ENCODE data around the gene RAB9A.

Gene RAB9A

DNA sequence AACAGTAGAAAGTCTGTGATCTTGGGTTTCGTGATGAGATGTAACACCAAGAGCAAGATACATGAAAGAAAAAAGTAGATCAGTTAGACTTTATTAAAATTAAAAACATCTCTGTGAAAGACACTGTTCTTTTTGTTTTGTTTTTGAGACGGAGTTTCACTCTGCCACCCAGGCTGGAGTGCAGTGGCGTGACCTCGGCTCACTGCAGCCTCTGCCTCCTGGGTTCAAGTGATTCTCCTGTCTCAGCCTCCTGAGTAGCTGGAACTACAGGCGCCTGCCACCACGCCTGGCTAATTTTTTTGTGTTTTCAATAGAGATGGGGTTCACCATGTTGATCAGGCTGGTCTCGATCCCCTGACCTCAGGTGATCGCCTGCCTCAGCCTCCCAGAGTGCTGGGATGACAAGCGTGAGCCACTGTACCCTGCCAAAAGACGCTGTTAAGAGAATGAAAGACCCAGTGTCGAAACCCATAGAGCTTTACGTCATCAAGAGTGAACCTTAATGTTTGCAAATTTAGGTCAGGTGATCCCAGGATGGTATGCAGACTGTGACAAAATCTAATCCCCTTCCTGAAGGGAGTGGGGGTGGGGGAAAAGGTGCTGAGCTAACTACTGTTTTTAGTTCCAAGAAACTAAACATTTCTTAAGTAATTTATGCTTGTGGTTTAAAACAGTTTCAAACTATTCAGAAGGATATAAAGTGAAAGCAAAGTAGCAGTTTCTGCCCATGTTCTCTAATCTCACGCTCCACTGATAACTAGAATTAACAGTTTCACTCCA lies 53.7 kb downstream of the RAB9A start:
- DNase-seq (ENCODE audit: extremely low read depth in 1 of 2, low read depth in 1 of 2) = peak in 1 of 2 donors; percentile 13

DNA sequence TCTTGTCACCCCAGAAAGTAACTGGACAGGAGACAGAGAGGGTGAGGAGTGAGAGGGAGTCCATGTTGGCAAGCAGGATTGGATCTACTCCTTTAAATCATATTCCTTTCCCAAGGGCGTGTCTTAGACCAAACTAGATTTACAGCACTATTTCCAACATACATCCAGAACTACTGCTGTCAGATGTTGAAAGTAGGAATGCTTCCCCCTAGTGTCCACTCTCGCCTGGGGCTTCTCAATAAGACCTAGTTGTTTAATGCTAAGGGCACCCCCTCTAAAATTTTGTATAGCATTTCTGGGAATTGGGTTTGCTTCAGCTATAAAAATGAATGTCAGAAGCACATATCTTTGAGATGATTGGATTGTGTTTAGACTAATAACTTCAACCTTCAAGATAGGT lies 58.9 kb downstream of the RAB9A start:
- DNase-seq (ENCODE audit: extremely low read depth in 1 of 2, low read depth in 1 of 2) = no peak

DNA sequence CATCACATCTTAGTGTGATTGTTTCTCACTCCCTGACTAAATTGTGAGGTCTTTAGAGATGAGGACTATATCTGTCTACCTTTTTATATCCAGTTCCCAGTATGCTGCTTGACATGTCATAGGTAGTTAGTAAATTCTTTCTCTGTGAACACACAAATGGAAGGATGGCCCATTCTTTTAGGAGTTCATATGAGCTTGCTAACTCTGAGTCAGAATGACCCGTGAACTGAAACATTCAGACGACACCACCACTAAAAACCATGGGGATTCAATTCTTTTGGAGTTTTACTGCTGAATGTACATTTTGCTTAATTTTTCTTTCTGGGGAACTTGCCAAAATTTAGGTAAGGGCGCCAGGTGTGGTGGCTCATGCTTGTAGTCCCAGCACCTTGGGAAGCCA lies 59.6 kb downstream of the RAB9A start:
- DNase-seq (ENCODE audit: extremely low read depth in 1 of 2, low read depth in 1 of 2) = no peak

DNA sequence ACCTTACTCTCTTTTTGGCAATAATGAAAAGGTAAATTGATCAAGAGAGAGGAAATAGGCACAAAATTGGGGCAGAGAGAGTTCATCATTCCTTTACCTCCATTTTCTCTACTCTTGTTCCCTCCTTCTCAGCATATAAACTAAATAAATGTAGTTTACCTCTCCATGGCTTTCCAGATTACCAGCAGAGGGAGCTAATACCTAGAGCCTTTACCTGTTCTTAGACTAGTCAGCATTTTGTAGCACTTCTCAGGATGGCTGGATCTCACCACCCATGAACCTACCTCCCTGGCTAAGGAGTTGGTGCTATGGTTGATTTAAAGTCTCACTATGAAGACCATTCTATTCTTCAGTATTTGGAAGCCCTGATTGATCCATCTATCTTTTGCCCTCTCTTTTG lies 61.3 kb downstream of the RAB9A start:
- no peak for DNase-seq (ENCODE audit: extremely low read depth in 1 of 2, low read depth in 1 of 2)

DNA sequence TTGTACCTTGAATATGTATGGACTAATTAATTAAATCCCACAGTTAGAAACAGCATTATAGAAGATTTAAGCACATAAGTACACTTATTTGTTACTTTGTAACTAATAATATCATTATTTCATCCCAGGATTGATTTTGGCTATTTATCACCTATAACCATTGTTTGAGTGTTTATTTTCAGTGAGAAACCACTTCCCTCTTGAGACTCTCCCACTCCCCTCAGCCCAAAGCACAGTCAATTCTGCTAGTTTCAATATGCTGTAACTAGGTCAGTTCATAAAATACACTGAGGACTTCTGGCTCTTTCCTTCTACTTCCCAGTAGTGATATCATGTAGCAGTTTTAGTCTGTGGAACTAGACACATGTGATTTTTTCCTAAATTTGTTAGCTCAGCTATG lies 61.9 kb downstream of the RAB9A start:
- no peak for DNase-seq (ENCODE audit: extremely low read depth in 1 of 2, low read depth in 1 of 2)

DNA sequence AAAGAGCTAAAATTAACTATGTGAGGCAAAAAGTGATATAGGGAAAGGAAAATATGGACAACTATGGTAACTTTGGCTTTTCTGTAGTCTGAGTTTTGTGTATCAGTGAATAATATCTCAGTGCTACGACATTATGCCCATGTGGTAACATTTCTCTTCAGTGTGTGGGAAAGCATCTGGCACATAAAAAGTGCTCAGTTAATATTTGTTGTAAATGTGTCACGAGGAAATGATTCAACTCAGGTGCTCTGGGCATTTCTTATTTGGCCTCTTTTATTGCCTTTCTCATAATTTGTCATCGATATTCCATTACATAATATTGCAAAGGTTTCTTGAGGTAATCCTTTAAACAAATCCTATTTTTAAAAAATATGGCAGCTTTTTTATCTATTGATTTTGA lies 63.2 kb downstream of the RAB9A start:
- no peak for DNase-seq (ENCODE audit: extremely low read depth in 1 of 2, low read depth in 1 of 2)

DNA sequence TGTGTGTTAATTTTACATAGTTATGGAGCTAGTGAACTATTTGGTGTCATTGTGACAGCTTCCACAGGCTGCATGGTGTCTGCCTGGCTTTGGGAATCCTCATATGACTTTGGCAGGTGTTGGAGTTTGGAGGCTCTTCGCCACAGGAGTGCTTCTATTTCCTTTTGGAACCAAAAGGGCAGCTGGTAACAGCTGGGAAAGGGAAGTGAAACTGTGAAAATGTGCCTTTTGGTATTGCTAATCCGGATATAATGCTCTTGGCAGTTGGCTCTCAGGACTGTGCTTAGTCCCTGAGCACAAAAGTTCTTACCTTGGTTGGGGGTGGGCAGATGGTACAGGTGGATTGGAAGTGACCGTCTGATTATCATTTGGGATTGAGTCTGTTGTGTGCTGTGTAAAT lies 63.7 kb downstream of the RAB9A start:
- DNase-seq (ENCODE audit: extremely low read depth in 1 of 2, low read depth in 1 of 2) = no peak

DNA sequence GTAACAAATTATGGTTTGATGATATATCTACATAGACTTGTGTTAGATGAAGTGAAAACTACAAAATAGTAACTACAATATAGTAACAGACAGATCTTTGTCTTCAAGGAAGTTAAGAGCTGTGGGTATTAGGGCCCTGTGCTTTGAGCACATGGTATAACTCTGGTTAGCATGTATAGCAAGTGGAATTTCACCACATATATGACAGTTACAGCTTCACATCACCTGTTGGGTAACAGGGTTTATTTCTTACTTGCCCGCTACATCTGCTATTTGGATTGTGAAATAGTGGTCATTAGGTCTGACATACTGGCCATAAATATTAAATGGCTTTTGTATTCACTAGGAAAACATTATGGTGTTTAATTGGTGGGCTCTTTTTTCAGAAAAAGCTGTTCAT lies 65.8 kb downstream of the RAB9A start:
- no peak for DNase-seq (ENCODE audit: extremely low read depth in 1 of 2, low read depth in 1 of 2)

DNA sequence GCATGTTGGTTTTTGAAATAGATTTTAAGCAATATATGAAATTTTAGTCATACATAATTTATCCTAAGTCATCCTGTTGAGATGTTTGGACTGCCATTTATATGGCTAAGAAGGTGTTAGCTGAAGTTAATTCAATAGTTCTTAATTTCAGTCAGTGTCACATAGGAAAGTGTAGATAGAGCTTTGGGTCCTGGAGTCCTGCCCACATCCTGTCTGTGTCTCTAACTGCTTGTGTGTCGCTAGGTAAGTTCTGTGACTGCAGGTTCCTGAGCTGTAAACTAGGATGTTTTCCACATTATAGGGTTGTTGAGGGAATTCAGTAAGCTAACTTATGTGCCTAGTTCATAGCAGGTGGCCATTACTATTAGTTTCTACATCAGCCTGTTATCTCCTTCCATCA lies 66.3 kb downstream of the RAB9A start:
- no peak for DNase-seq (ENCODE audit: extremely low read depth in 1 of 2, low read depth in 1 of 2)

DNA sequence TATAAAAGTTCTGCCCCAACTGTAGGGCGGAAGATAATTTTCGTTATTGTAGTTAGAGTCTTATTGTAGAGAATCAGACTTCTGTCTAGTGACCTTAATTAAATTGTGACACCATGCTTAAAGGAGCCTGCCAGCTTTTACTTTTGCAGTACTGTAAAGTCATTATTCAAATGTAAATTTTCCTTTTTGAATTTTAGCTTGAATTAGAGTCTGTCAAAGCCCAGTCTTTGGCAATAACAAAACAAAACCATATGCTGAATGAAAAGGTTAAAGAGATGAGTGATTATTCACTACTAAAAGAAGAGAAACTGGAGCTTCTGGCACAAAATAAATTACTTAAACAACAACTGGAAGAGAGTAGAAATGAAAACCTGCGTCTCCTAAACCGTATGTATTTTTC lies 67.5 kb downstream of the RAB9A start:
- no peak for DNase-seq (ENCODE audit: extremely low read depth in 1 of 2, low read depth in 1 of 2)

DNA sequence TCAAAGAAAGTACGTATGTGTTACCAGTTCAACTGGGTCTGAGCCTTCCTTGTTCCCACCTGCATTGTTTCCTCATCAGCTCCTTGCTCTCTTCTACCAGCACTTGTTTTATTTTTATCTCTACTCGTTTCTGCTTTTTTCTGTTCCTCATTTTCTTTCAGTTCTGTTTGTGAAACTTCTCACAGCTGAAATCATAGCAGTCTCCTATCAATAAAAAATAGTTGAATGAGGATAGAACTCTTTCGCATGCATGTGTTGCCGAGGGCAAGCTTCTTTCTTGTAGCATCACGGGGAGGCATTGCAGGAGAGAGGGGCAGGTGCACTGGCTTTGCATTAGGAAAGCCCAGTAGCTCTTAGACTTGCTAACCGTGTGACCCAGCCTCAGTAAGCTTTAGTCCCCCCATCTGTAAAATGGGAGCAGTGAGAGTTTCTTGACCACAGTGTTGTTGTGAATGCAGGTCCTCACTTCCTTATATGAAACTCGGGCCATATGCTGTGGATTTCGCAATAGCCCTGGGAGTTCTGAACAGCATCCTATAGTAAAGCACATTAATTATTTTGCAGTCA lies 70.3 kb downstream of the RAB9A start:
- DNase-seq (ENCODE audit: extremely low read depth in 1 of 2, low read depth in 1 of 2) = no peak

Data from stimulated activated CD8-positive, alpha-beta memory T cell treated with anti-CD3 and anti-CD28 coated beads, Interleukin-7, amount 100 ng/mL, for 48 hours (primary cell).